ACHN (cell line): ENCODE measurements around the gene RRP1.

ENCODE experiments used
- DNase-seq: peaks from one replicate; pipeline ENCODE4 v3.0.0-alpha.2; 2015
- in situ Hi-C: cut with HindIII; loops from 2 replicates; pipeline ENCODE4 v1.10.0; 2017; ENCODE audit warnings: low sequenced_read_pairs, low pct_ligation_motif_present, low pct_unique_long_range_greater_than_20kb

Gene RRP1, protein sequence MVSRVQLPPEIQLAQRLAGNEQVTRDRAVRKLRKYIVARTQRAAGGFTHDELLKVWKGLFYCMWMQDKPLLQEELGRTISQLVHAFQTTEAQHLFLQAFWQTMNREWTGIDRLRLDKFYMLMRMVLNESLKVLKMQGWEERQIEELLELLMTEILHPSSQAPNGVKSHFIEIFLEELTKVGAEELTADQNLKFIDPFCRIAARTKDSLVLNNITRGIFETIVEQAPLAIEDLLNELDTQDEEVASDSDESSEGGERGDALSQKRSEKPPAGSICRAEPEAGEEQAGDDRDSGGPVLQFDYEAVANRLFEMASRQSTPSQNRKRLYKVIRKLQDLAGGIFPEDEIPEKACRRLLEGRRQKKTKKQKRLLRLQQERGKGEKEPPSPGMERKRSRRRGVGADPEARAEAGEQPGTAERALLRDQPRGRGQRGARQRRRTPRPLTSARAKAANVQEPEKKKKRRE

DNA sequence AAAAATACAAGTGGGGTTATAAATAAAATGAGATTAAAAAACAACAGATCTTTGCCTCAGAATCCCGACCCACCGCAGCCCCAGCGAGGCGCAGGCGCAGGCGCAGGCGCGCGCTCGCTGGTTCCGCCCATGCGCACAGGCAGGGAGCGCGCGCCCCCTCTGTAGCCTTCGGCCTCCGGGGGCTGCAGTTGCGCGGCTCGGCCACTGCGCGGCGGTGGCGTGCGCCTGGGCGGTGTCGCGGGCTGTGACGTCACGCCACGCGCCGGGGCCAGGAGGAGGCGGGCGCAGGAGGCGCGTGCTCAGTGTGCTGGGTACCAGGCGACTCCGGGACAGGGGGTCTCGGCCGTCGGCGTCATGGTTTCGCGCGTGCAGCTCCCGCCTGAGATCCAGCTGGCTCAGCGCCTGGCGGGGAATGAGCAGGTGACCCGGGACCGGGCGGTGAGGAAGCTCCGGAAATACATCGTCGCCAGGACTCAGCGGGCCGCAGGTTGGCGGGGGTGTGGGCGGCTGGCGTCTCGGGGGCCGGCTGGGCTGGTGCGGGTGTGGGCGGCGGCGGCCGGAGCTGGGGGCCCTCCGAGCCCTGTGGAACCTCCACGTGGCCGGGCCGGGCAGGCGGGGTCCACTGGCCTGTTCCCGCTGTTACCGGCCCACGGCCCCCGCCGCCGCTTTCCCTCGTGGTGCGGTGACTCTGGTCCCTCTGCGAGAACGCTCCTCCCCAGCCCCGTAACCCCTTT is at the start of gene RRP1:
Gene RRP1, plus strand, starts transcription at position 302 of the 734 bp plus-strand sequence. Its CDS starts 53 bp downstream, at position 355.
- DNase-seq, result peak; percentile 82
- in situ Hi-C loops, result no loop called here

DNA sequence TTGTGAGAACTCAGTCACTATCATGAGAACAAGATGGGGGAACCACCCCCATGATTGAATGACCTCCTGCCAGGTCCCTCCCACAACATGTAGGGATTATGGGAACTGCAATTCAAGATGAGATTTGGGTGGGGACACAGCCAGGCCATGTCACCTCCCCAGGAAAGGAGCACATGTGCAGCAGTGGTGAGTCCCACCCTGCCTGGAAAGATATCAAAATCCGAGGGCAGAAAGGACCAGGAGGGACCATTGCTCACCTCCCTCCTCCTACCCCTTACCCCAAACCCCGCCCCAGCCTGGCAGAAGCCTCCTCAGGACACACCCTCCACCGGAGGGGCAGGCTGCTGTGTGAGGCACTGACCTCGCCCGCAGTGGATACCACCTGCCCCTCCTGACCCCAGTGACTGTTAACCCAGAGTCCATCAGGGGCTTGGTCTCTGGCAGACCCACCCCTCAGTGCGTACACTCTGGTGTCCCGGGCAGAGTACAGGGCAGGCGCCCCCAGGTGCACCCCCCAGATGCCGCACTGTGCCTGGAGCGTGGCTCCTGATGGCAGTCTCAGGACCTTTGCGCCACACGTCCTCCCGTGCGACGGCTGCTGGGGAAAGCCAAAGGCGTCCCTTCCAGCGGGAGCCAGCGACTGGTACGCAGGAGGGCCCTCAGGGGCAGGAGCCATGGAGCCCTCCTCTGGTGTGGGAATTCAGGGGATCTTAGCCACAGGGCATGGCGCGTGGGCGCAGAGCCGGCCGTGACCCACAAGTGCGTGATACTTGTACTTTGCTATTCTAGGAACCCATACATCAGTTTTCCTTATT is 49.5 kb upstream of the RRP1 start:
- DNase-seq, result peak; percentile 35
- in situ Hi-C loops, result no loop called here

DNA sequence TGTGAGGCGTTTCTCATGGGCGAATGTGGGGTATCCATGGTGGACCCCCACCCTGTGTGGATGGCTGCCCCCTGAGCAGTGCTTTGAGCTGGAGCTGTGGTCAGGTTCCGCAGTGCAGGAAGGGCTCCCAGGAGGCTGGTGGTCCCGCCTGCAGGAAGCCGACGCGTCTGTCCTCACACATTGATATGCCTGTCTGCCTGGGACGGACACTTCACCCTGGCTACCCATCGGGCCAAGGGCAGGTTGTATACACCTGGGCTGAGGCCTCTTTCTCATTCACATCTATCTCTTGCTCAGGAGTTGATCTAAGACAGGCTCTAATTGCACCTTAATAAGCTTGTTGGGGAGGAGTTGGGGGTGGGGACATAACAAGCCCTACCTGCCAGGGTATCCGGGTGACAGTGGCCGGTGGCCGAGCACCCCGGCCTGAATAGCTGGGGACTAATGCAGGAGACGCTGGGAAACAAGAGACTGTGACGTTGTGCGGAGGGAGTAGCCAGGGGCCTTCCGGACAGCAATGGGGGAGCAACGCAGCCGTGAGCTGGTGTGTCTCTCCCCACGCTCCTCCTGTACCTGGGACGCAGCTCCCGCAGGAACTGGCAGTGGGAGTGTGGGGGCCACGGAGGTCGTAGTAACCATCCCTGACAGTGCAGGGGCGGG is 48.8 kb upstream of the RRP1 start:
- DNase-seq, result peak; percentile 33
- in situ Hi-C loops, result no loop called here

DNA sequence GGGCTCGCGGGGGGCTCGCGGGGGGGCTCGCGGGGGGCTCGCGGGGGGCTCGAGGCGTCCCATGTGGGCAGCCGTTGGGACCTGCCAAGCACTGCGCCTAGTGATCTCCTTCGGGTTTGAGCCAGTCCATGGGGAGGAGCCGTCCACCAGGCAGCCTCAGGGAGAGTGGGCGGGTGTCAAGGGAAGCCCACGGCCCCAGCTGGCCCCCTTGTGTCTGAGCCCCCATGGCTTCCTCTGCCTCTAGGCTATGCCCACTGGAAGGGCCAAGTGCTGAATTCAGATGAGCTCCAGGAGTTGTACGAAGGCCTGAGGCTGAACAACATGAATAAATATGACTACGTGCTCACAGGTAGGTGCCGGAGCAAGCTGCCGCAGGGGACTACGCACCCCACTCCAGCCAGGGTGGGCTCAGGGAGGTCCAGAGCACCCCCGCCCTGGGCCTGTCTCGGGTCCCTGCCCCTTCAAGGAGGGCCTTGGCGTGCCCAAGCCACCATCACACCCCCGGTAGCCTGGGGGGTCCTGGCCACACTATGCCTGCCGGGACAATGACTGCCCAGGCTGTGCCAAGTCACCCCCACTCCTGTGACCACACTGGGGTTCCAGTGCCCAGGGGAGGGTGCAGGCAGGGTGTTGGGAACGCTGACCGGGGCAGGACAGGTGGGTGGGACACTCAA is 47.8 kb upstream of the RRP1 start:
- no peak for DNase-seq
- in situ Hi-C loops, result no loop called here

DNA sequence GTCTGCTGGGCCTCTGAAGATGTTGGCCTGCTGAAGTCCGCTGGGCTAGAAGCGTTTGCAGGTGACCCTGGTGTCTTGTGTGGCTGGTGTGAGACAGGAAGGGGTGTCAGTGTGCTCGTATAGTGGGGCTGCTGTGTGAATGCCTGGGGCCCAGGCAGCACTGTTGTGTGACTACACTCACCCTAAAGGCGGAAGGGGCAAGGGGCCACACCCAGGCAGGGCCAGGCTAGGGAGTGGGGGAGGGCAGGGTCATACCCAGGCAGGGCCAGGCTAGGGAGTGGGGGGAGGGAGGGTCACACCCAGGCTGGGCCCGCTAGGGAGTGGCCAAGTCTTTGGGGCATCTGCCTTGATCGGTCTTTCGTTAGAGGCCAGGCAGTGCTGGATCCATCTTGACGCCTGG is 45.4 kb upstream of the RRP1 start:
- in situ Hi-C loops, result no loop called here
- DNase-seq, result no peak

DNA sequence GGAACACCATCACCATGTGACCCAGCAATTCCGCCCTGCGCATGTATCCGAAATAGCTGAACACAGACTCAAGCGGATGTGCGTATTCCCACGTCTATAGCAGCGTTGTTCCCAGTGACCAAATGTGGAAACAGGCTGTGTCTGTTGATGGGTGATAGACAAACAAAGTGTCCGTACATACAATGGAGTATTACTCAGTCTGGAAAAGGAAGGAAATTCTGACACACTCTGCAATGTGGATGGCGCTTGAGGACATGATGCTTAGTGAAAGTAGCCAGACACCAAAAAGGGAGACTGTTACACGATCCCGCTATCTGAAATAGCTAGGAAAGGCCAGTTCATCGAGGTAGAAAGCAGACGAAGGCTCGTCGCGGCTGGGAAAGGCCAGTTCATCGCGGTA is 44.7 kb upstream of the RRP1 start:
- in situ Hi-C loops, result no loop called here
- no peak for DNase-seq

DNA sequence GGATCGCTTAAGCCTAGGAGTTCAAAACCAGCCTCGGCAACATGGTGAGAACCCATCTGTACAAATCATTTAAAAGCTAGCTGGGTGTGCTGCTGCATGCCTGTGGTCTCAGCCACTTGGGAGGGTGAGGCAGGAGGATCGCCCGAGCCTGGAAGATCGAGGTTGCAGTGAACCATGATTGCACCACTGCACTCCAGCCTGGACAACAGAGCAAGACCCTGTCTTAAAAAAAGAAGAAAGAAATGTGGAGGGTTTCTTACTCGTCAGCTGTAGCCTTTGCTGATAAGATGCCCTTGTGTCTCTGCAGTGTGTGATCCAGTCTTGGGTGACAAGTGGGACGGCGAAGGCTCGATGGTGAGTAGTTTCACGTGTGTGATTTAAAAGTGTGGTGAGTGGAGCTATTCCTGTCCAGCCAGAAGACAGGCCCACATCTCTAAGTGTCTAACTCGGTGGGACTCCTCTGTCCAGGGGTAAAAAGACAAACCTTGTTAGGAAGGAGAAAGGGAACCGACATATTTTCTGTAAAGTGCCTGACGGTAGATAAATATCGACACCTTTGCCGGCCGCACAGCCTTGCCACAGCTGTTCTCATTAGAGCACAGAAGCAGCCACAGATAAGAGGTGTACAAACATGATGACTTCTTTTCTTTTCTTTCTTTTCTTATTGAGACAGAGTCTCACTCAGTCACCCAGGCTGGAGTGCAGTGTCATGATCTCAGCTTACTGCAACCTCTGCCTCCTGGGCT is 43.4 kb upstream of the RRP1 start:
- in situ Hi-C loops, result no loop called here
- DNase-seq, result no peak

DNA sequence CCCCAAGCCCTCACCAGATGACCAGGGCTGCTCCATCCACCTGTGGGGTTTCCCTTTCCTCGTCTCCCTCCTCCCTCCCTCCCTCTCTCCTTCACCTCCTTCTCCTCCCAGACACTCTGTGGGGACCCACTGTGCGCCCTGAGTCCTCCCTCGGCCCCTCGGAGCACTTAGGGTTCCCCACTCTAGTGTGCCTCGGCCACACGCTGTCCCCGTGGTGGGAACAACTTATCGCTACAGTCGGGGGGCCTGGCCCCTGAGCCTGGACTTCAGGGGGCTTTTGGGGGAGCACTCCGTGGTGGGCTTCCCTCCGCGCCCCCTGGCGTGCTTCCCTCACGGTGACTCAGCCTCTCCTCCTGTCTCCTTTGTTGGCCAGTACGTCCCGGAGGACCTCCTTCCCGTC is 40.8 kb upstream of the RRP1 start:
- DNase-seq, result no peak
- in situ Hi-C loops, result no loop called here

DNA sequence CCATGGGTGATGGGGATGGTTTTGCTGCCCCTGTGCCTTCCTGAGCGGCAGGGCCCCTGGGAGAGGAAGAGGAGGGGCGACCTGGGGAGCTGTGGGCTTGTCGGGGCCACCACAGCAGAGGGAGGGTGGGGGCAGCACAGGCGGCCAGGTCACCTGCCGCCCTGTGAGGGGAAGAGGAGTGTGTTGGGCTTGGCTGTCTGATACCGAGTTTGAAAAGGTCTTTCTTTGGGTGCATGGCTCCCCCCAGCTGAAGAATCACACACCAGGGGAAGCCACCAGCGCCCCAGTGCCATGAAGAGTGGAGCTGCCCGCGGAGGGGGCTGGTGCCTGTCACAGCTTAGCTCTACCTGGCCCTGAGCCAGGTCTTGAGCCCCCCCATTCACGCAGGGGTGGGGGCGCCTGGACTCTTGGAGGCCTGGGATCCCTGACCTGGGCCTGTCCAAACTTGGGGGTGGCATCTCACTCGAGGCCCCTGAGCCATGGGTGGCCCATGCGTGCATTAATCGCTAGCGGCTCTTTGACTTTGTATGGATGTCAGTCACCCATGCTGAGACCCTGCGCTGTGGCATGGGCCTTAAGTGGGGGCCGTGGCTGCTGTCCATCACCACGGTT is 39.6 kb upstream of the RRP1 start:
- in situ Hi-C loops, result no loop called here
- no peak for DNase-seq

DNA sequence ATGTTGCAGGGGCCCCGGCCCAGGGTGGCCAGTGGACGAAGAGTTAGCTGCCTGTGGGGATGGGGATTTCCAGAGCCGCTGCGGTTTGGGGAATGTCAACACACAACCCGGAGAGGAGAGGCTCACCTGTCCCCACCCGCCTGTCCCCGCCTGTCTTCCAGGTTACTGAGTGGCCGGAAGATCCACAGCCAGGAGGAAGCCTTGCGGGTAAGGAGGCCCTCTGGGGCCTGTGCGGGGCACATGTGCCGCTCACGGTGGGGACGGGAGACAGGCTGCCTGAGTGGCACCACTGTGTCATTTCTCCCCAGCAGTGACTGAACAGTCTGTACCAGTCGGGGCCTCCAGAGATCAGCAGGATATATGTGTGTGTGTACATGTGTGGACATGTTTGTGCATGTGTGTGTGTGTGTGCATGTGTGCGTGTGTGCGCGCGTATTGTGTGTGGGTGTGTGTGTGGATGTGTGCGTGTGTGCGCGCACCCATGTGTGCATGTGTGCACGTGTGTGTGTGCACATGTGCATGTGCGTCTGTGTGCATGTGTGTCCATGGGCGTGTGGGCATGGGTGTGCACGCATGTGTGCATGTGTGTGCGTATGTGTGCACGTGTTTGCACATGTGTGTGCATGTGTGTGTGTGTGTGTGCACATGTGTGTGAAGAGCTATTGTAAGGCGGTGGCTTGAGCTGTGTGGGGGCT is 38.9 kb upstream of the RRP1 start:
- DNase-seq, result no peak
- in situ Hi-C loops, result no loop called here

DNA sequence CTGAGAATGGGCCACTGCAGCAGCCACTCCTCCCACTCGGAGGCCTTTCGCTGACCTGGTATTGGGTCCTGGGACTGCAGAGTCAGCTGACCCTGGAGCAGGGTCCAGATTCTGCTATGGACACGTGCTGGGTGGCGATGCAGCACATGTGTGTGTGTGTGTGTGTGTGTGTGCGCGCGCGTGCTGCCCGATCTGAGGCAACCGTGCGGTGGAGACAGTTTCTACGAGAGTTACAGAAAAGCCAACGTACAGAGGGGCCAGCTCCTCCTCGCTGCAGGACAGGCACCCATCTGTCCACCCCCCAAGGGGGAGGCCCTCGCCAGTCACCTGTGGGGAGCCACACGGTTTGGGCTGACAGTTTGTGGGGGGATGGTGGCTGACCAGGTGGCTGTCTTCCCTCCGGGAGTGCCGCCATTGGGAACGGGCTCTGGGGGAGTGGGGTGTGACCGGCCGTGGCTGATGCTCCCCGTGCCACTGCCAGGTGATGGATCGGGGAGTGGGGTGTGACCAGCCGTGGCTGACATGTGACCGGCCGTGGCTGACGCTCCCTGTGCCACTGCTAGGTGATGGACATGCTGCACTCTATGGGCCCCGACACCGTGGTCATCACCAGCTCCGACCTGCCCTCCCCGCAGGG is 37.3 kb upstream of the RRP1 start:
- no peak for DNase-seq
- in situ Hi-C loops, result no loop called here

DNA sequence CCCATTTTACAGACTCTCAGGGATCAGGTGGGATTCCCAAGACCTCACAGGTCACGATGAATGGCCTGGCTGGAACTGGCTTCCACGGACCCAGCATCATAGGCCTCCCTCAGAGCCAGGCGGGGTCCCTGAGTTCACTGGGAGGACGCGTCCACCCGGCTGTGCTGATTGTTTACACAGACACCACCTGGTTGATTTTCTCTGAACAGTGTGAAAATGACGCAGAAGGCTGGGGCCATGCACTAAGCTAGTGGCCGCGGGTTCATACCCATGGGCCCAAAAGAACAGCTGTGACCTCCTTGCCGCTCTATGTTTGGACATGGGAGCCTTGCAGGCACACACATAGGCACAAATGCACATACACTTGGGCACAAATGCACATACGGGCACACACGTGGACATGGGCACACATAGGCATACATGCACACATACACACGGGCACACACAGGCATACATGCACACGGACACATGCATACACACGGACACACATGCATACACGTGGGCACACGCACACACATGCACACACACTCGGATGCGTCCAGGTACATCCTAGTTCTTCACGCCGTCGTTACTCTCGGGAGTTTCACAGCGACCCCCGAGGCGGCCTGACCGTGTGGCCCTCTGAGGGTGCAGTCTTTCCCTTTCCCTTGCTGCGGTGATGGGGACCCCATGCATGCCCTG is 36.5 kb upstream of the RRP1 start:
- no peak for DNase-seq
- in situ Hi-C loops, result no loop called here

DNA sequence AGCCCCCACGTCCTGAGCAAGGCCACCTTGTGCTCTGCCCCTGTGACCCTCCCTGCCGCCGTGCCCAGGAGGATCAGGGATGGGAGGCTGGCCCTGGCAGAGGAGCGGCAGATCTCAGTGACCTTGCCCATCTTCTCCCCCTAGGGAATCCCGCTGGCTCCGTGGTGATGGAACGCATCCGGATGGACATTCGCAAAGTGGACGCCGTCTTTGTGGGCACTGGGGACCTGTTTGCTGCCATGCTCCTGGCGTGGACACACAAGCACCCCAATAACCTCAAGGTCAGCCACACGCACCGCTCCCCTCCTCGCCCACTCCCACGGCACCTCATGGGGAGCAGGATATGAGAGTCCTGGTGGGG is 36.0 kb upstream of the RRP1 start:
- DNase-seq, result no peak
- in situ Hi-C loops, result no loop called here

DNA sequence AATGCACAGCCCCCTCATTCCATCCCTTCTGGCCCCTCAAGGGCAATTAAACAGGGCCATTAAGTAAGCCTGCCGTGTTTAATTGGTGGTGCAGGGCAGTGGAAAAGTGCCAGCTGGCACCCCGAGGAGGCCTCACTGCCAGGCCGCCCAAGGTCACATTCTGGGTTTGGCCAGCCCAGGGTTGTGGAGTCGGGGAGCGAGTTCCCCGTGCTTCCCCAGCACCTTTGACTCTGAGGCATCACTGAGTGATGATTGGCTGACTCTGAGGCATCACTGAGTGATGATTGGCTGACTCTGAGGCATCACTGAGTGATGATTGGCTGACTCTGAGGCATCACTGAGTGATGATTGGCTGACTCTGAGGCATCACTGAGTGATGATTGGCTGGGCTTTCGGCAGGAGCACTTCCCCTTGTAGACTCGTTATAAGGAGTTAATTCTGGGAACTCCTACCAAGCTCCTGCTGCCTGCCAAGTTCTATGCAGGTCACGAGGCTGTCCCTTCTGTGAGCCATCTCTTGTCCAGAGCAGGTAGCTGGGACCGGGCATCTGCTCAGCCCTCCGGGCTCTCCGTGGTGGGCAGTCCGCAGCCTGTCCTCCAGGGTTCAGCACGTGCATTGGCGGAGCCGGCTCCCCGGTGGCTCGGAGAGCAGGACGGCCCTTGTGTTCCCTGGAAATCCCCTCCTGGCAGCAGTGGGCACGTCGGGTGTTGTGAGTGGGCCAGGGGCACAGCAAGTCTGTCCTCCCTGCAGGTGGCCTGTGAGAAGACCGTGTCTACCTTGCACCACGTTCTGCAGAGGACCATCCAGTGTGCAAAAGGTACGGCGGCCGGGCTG is 34.2 kb upstream of the RRP1 start:
- DNase-seq, result no peak
- in situ Hi-C loops, result no loop called here
